ENCODE data around the gene LMAN2.

DNA sequence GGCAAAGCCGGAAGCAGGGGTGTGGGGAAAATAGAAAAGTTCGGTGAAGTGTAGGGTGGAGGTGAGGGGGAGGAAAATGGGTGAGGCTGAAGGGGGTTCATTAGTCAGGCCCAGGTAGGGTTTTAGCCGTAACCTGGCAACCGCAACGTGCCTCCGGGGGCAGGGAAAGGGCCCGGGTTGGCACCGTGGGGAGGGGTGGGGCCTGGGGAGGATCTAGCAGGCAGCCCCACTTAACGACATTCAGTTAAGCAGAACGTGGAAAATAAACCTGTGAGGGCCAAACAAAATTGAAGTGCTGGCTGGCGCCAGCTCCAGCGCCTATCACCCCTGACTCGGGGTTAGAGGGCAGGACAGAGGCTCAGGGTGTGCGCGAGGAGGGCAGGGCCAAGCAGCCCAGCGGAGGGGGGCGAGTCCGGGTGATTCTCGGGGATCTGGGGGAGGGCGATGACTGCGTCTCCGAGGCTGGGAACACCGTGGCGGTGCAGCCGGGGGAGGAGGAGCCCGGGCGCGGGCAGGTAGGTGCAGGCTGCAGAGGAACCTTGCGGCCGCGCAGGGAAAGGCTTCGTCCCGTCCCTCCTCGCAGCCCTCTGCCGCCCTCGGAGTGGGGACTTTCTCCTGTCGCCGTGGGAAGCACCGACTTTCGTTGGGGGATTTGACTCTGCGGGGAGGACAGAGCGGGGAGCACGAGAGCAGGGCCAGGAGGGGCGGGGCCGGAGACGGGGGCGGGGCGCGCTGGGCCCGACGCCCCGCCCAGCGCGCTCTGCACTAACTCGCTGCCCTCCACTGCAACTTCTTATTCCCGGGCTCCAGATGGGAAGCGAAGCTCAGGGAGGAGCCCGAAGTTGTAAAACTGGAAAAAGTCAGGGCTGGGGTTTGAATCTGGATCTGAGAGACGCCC is 11.4 kb upstream of the LMAN2 start:
- TF ChIP-seq, protein P1, sequence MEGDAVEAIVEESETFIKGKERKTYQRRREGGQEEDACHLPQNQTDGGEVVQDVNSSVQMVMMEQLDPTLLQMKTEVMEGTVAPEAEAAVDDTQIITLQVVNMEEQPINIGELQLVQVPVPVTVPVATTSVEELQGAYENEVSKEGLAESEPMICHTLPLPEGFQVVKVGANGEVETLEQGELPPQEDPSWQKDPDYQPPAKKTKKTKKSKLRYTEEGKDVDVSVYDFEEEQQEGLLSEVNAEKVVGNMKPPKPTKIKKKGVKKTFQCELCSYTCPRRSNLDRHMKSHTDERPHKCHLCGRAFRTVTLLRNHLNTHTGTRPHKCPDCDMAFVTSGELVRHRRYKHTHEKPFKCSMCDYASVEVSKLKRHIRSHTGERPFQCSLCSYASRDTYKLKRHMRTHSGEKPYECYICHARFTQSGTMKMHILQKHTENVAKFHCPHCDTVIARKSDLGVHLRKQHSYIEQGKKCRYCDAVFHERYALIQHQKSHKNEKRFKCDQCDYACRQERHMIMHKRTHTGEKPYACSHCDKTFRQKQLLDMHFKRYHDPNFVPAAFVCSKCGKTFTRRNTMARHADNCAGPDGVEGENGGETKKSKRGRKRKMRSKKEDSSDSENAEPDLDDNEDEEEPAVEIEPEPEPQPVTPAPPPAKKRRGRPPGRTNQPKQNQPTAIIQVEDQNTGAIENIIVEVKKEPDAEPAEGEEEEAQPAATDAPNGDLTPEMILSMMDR (IDR thresholded peaks at IDR 0.05): no peak
- TF ChIP-seq POLR2A (IDR thresholded peaks at IDR 0.05): no peak
